HepG2 (cell line): ENCODE data around the gene SIRT1. TPM values are rescaled to one million over a fixed set of nuclear protein-coding genes. Genes with fewer than 3 reads are reported as not detected.
A peak's percentile ranks its signal among the peaks of the same experiment; 100 is the strongest.

Source experiments
- CTCF ChIP-seq: sonication (generic); formaldehyde crosslinking; IDR thresholded peaks from 2 replicates; pipeline ENCODE4 v1.5.0; 2020; ENCODE audit warnings: mild to moderate bottlenecking, missing genetic modification reagents, moderate library complexity
- DBP ChIP-seq: sonication (generic); formaldehyde crosslinking; IDR thresholded peaks from 2 replicates; pipeline ENCODE4 v1.4.0; 2020; ENCODE audit warnings: missing genetic modification reagents; ENCODE audit errors: not compliant biosample characterization
- FOXJ3 ChIP-seq: sonication (generic); formaldehyde crosslinking; IDR thresholded peaks from 2 replicates; pipeline ENCODE4 v1.4.0; 2020; ENCODE audit warnings: missing genetic modification reagents, mild to moderate bottlenecking, borderline replicate concordance
- KDM4B ChIP-seq: sonication (generic); formaldehyde crosslinking; IDR thresholded peaks from 2 replicates; pipeline ENCODE4 v1.4.0; 2020; ENCODE audit warnings: missing genetic modification reagents
- LCORL ChIP-seq, 2 experiments: fragments of 450-650 bp in 1 of 2; sonication (generic) in 1 of 2; formaldehyde crosslinking in 1 of 2; IDR thresholded peaks; 2 replicates each; pipeline versions ENCODE4 v1.5.0 to v1.6.1; 2017 to 2020; ENCODE audit warnings: antibody characterized with exemption in 1 of 2, missing genetic modification reagents in 1 of 2
- MTA1 ChIP-seq: sonication (generic); formaldehyde crosslinking; IDR thresholded peaks from 2 replicates; pipeline ENCODE4 v1.4.0; 2020; ENCODE audit warnings: missing genetic modification reagents, mild to moderate bottlenecking, borderline replicate concordance
- MTF1 ChIP-seq: sonication (generic); formaldehyde crosslinking; IDR thresholded peaks from 2 replicates; pipeline ENCODE4 v1.5.0; 2020; ENCODE audit warnings: missing genetic modification reagents
- NPAS2 ChIP-seq: sonication (generic); formaldehyde crosslinking; IDR thresholded peaks from 2 replicates; pipeline ENCODE4 v1.8.0; 2022; ENCODE audit warnings: mild to moderate bottlenecking, missing genetic modification reagents, borderline replicate concordance
- NR3C1 ChIP-seq: sonication (generic); formaldehyde crosslinking; IDR thresholded peaks from 2 replicates; pipeline ENCODE4 v1.4.0; 2020; ENCODE audit warnings: missing genetic modification reagents
- NRL ChIP-seq: sonication (generic); formaldehyde crosslinking; IDR thresholded peaks from 2 replicates; pipeline ENCODE4 v1.5.0; 2020; ENCODE audit warnings: missing genetic modification reagents, mild to moderate bottlenecking, moderate library complexity, borderline replicate concordance
- YY1 ChIP-seq: IDR thresholded peaks from 2 replicates; pipeline ENCODE4 v1.6.1; 2011; ENCODE audit warnings: low read length, low read depth, moderate library complexity, mild to moderate bottlenecking; ENCODE audit not compliant: insufficient read depth, insufficient replicate concordance
- ZFP1 ChIP-seq: IDR thresholded peaks from 2 replicates; pipeline ENCODE4 v1.6.1; 2016
- ZFP37 ChIP-seq: sonication (generic); formaldehyde crosslinking; IDR thresholded peaks from 2 replicates; pipeline ENCODE4 v1.4.0; 2020; ENCODE audit warnings: missing genetic modification reagents, borderline replicate concordance
- ZGPAT ChIP-seq: IDR thresholded peaks from 2 replicates; pipeline ENCODE4 v1.6.1; 2016; ENCODE audit warnings: mild to moderate bottlenecking
- ZNF256 ChIP-seq: sonication (generic); formaldehyde crosslinking; conservative IDR thresholded peaks from 2 replicates; pipeline ENCODE4 v1.4.0; 2020; ENCODE audit warnings: missing genetic modification reagents
- ZNF512B ChIP-seq: sonication (generic); formaldehyde crosslinking; IDR thresholded peaks from 2 replicates; pipeline ENCODE4 v1.5.1; 2020; ENCODE audit warnings: missing genetic modification reagents, mild to moderate bottlenecking, borderline replicate concordance
- ZNF513 ChIP-seq: sonication (generic); formaldehyde crosslinking; conservative IDR thresholded peaks from 2 replicates; pipeline ENCODE4 v1.5.0; 2020; ENCODE audit warnings: missing genetic modification reagents
- ZNF562 ChIP-seq: sonication (generic); formaldehyde crosslinking; IDR thresholded peaks from 2 replicates; pipeline ENCODE4 v1.8.0; 2022; ENCODE audit warnings: missing genetic modification reagents, borderline replicate concordance
- ZNF567 ChIP-seq: sonication (generic); formaldehyde crosslinking; IDR thresholded peaks from 2 replicates; pipeline ENCODE4 v1.8.1; 2023; ENCODE audit warnings: mild to moderate bottlenecking, missing genetic modification reagents, borderline replicate concordance
- ZNF703 ChIP-seq: sonication (generic); formaldehyde crosslinking; IDR thresholded peaks from 2 replicates; pipeline ENCODE4 v1.5.1; 2020; ENCODE audit warnings: missing genetic modification reagents, mild to moderate bottlenecking, moderate library complexity, borderline replicate concordance
- ZNF83 ChIP-seq: sonication (generic); formaldehyde crosslinking; IDR thresholded peaks from 2 replicates; pipeline ENCODE4 v1.4.0; 2020; ENCODE audit warnings: missing genetic modification reagents, mild to moderate bottlenecking, borderline replicate concordance
- polyA plus RNA-seq, 8 experiments: library from polyadenylated mRNA; depleted of rRNA in 3 of 8; stranded (reverse) in 7 of 8; unstranded in 1 of 8; fragments of >200 nt; fragmentation: Illumina TruSeq in 4 of 8; extraction: Trizol in 4 of 8; gene quantifications; 2 replicates each; pipeline versions ENCODE4 v1.2.1 to v1.2.3, GENCODE V29; 2011 to 2016; ENCODE audit warnings: low read depth in 4 of 8, missing spikeins in 1 of 8, mixed read lengths in 1 of 8; ENCODE audit not compliant: insufficient read depth in 1 of 8
- total RNA-seq, 5 experiments: library from RNA; depleted of rRNA; stranded (reverse); fragments of >200 nt; fragmentation: Illumina TruSeq; extraction: Trizol; gene quantifications; 2 replicates each; pipeline ENCODE4 v1.2.3, GENCODE V29; 2016; ENCODE audit warnings: low read depth in 1 of 5

Gene SIRT1
- total and polyA plus RNA-seq, 2 of the 13 experiments (the other 11 are each of a cell fraction or from before 2014, with no cell fraction given): 9.4 to 10.2 TPM

GRCh38 chr10:67884313-67884841 lies at the start of gene SIRT1 (continued):
- TF ChIP-seq DBP (CRISPR knock-in tag) (no peak), ZNF256 (0 out of 2 replicates have a peak, but pooled peaks have one; percentile 26), ZFP37 (CRISPR knock-in tag) (peak; percentile 76; the same call in 1 of the 2 replicates), FOXJ3 (CRISPR knock-in tag) (peak; percentile 37; the same call in 1 of the 2 replicates), NRL (CRISPR knock-in tag) (peak; percentile 66), ZNF513 (no peak), ZNF567 (CRISPR knock-in tag) (0 out of 2 replicates have a peak, but pooled peaks have one; percentile 33), NPAS2 (no peak), ZNF512B (CRISPR knock-in tag) (no peak), NR3C1 (CRISPR knock-in tag) (no peak), ZGPAT (CRISPR knock-in tag) (peak; percentile 93; the same call in 1 of the 2 replicates), ZNF83 (CRISPR knock-in tag) (no peak), YY1 (peak; percentile 93), LCORL (IDR thresholded peaks at IDR 0.05) (peak; percentile 51; the same call in 1 of the 2 replicates), LCORL (CRISPR knock-in tag; IDR thresholded peaks at IDR 0.05) (peak; percentile 69), KDM4B (CRISPR knock-in tag) (peak; percentile 77), MTA1 (CRISPR knock-in tag) (no peak), MTF1 (no peak), CTCF (CRISPR knock-in tag) (peak; percentile 55), ZNF562 (no peak), ZFP1 (no peak), ZNF703 (CRISPR knock-in tag) (peak; percentile 60; the same call in 1 of the 2 replicates)
